Inferior parietal cortex (tissue), 1 donor: Measurements from ENCODE around the gene SEMA5A.

ENCODE experiments used
- DNase-seq: peaks from one replicate; pipeline ENCODE4 v3.0.0-alpha.2; 2016; ENCODE audit errors: extremely low spot score

SEMA5A gene

DNA sequence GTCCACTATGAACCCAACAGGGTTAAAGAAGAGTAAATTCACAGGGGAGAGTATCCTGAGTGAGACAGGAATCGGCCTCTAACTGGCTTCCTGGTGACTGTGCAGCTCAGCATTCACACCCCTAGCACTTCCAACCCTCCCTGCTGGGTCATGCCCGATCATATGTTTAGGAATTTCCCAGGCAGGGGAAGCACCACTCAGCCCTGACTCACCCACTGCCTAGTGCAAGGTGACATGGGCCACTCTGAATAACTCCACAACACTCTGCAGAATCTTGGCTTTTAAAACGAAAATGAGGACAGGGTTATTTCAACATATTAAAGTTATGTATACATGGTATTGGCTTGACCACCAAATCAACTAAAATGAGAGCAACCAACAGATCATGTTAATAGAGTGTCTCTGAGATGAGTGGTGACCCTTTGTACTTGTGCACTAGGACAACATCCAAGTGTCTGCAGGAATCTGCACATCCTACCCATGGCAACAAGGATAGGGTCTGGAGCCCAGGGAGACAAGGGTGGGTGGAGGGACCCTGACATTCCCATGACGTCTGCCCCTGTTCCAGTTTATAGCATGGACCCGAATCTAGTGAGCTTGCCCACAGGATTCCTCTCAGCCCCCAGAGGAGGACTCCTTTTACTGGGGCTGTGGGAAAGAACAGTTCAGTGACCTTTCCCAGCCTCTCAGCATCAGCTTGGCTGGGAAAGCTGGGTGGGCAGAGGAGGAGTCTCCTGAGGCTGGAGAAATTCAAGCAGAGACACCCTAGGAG is 485.8 kb downstream of the SEMA5A start:
- DNase-seq, result no peak

DNA sequence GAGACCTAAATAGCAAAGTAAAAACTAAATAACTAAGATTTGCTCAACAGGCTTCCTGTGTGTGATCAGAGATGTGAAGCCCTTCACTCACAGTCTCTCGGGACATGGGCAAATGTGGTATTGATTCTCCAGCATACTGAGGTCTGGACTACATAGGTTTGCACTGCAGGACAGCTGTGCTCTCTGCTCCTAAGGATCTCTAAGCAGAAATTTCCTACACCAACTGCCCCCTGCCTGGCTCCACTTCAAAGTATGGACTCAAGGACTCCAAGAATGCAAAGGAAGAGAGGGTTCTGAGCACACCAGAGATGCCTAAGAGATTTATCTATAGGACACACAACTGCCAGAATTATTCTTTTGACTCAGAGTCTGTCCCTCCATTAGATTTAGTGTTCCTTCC is 487.2 kb downstream of the SEMA5A start:
- no peak for DNase-seq

DNA sequence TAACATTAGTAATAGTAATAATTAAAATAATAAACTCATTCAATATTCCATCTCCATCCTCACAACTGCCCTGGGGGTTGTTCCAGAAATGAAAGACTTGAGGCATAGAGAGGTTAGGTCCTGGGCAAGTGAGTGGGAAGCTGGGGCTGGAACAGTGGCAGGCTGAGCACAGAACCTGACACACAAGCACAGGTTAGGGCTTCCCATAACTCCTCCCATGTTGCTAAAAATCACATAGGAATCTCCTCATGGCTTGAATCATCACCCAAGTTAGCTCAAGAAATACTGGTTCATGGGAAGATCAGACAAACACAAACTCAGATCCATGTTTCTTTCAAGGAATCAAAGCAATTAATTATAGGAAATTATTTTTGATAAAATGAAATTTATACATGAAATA is 487.7 kb downstream of the SEMA5A start:
- no peak for DNase-seq

DNA sequence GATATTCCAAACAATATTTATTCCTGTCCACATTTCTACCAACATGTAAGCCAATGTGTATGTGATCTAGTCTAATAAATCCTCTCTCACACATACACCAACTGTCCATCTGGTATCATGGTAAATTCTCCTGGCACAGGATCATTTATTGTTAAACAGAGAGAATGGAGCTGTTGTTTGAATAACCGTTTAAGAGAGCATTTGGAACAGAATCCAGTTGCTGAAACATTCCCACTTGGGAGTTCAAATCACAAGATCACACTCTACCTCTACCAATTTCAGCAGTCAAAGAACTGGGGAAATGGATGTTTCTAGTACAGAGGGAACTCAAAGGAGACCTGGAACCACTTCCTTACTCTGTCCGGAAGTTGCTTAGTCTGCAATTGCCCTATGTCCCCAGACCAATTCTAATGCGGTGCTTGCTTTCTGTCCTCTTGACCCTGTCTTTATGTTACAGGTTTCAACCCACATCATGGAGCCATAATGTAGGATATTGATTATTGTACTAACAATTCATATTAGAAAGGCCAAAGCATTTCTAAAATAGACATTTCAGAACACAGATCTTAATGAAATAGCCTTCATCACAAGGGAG is 488.4 kb downstream of the SEMA5A start:
- peak; percentile 49 for DNase-seq

DNA sequence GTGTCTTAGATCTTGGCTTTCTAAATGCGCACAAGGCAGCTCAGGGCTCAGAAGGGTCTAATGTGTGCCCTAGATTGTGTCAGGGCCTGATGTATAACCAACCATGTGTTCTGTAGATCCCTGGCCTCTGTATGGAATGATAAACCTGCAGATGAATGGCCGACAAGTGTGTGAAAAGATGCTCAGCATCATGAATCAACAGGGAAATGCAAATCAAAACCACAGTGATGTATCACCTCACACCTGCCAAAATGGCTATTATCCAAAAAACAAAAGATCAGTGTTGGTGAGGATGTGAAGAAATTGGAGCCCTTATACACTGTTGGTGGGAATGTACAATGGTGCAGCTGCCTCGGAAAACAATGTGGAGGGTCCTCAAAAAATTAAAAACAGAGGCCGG is 489.8 kb downstream of the SEMA5A start:
- DNase-seq, result no peak

DNA sequence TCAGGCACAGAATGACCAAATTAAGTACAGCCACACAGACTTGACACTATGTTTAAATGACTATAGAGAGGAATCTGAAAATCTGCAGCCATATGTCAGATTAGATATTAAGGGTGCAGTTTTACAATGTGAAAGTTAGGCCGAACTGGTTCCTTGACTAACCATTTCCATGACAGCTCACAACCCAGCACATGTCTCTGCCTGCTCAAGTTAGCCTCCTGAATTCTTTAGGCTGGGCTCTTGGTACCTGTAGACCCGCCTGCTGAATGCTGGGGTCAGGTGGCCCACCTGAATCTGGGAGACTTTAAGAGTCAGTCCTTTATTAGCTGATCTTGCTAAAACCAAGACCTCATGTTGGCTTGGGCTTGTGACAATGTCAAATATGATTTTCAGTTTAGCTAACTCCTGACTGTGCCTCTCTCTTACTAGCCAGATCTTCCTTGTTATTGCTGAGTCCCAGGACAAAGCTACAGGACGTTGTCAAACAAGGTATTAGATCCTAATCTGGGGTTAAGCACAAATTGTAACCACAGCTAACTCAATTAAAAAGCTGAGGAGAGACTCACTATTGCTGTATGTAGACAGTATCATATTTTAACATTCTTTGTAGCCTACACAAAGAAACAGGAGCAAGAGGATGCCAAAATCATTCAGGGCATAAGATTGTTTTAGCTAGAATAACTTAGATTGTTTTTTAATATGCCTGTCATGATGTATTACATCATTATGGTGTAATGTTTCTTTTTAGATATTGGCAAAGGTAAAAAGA is 490.9 kb downstream of the SEMA5A start:
- no peak for DNase-seq

DNA sequence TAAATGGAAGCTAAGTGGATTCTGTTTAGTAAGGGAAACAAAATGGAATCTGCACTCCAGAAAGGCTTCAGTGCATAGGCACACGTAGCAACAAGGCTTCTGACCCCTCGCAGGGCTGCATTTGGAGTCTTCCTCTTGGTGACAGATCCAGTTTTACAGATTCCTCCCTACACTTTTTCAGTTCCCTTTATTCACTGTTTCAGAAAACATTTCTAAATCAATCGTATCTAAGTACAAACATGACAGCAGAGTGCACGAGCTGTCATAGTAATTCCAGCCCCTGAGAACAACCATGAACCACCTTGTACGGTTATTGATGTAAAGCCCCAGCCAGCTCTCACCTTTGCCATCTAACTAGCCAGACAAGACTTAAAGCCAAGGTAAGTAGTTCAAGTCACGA is 491.6 kb downstream of the SEMA5A start:
- no peak for DNase-seq

DNA sequence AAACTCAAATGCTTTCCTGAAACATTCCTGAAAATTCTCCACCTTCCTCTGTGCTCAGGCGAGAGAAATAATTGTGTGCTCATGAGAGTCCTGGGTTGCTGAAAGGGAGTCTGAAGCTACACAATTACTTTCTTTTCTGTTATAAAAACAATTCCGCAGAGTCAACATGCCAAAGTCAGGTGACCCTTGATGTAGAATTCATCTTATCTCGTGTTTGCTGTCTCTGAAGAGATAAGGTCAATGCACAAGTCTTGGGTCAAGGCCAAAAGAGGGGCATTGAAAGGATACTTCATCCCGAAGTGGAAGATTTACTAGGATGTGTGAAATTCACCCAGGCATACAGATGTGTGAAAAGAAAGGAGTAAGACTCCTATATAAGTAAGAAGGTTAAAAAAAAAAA is 493.5 kb downstream of the SEMA5A start:
- no peak for DNase-seq

DNA sequence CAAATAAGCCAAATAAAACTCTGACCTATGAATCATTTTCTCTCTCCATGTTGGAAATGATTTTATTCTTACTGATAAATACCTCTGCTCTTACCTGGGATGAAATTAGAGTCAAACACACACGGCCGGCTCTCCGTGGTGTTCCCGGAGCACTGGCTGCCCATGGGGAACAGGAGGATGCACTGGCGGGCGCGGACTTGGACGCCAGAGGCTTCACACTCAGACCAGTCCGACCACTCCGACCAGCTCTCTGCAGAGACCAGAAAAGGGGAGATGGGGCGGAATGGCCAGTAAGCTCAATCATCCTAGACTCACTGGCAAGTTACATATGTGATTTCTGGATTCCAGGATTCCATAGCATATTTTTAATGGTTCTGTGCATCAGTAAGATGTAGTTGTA is 494.1 kb downstream of the SEMA5A start:
- no peak for DNase-seq

DNA sequence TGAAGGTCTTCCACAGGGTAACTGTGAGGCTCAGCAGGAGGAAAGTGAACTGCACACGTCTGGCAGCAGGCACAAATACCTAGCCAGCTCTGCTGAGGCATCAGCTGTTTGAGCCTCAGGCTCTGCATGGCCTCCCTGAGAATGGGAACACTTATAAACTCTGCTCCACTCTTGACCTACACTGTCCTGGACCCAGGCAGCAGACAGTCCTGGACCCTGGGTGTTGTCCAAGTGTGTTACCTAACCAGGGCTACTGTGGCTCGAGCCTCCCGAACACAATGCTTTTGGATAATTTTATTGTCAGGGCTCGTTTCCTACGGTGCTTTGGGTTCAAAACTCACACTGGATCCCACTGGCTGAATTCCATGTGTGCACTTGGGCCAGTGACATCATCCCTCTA is 497.9 kb downstream of the SEMA5A start:
- DNase-seq, result no peak

DNA sequence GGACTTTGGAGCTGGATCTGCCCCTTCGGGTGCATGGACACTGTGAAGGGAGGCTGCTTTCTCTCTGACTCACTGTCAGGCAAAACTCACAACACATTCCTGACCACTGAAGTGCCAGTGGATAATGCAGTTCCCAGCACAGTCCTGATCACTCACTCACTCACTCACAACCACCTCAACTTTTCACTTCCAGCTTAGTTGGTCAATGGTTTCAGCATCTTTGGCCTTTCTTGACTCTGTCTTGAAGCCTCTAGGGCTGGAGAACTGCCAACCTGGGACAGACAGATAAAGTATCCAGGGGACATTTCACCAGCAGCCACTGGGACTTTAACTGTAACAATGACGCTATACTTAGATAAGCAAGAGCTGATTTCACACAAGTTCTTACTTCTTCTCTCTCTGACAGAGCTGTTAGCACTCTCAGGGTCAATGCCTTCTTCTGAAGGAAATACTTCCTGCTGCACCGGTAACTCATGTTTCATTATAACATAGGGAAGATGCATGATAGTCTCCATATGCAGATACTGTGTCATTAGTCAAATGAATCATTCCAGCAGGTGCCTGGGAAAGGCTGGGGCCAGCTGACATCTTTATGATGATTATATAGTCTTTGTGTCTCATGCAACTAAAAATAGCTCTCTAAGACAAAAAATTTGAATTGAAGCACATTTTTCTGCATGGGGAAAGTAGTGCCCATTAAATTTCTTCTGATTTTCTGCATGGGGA is 499.0 kb downstream of the SEMA5A start:
- DNase-seq, result no peak

DNA sequence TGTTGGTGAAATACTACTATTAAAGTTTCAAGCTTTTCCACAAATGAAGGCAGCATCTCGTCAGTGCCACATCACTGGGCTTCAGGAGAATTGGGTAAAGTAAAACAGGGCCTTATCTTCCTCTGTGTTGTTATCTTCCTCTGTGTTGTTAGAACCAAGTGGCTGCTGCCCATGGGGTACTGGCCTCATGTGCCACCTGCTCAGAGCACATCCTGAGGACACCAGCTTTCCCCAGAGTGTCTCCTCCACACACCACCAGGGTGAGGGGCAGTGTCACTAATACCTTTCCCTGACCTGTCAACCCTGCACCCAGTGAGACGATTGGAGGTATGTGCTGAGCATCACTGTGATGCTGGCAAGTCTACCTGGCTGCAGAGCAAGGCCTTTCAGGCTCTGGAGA is 499.9 kb downstream of the SEMA5A start:
- DNase-seq, result no peak

DNA sequence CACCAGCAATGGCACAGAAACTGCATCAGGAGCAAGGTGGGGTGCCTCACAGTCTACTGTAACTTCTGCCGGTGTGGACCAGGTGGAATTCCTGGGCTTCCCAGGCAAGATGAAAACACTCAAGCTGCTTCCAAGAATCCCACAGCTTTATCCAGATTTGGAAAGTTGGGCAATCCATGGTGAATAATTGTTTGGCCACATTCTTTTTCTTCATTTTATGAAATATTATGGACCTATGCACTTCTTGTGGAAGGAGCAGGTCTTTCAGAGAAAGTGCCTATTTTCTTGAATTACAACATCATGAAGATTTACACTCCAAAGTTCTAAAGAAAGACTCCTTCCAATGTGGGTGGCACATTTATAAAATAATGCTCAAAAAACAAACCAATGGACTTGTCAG is 503.6 kb downstream of the SEMA5A start:
- no peak for DNase-seq

DNA sequence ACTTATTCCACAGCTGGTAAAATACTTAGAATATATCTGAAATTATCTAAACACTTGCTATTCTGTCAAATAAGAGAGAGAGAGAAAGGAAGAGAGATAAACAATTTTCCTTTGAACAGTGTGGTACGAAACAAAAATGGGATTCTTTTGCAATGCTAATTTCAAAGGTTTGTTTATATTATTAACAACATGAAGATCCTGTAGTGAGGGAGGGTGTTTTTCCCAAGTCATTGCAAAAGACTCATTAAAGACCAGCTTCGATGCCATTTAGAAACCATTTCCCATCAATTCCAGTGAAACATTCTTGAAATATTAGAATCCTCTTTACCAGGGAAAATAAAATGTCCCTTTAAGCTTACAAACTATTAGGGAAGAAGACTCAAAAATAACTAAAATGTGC is 505.4 kb downstream of the SEMA5A start:
- DNase-seq, result no peak

DNA sequence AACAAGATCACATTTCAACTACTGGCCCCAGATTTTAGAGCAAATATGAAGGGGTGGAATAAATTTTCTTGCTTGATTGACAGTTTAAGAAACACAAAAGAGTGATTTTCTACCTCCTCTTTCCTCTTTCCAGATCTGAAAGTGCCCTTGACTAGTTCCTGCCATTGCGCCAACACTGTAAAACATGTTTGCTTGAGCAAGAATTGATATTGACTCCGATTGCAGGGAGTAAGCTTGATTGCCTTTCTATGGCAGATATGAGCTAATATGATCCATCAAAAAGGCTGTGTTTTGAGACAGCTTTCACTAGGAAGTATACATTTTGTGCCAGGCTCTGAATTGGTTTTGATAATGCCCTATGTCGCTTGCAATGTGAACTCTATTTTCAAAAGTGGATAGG is 508.8 kb downstream of the SEMA5A start:
- DNase-seq, result no peak

DNA sequence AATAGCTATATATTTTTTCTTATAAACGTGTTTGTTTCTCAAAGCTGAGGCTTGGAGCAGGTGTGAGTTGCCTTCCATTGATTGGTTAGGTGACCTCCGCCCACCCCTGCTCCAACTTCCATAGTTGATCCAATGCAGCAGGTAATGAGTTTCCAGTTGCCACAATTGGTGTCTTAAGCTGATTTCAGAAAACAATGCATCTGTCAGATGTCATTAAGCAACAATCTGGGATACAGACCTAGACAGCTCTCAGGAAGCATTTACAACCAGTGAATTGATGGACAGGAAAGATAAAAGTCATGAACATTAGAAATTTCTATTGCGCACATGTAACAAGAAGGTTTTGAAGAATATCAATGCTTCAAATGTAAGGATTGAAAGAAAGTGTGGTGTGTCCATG is 510.5 kb downstream of the SEMA5A start:
- no peak for DNase-seq

DNA sequence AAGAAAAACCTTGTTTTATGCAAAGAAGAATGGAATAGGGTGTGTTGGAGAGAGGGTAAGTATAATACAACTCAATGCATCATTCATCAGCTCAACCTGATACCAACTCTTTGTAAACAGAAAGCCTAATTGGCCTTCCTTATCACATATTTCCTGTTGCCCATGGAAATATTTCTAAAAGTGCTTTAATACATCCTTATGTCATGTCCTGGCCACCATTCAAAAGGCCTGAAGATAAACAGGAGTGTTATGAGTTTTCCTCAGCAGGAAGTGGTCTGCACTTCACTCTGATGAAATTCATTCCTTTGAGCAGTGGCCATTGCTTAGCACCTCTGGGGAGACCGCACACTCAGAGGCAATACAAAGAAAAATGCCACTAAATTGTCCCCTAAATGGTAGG is 511.2 kb downstream of the SEMA5A start:
- no peak for DNase-seq

DNA sequence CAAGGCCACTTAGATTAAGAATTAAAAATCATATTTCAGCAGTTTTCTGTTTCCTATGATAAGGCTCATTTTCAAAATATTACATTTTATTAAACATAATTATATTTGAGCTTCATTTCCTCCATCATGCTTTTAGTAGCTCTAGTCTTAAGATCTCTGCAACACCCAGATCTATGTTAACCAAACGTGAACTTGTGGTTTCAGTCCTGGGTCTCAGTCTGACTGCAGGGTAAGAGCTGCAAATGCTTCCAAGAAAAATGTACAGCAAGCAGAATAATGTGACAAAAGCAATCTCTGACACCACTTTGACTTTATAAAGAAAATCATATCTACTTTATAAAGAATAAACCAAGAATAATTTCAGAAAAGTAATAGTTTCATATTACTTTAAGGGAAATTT is 512.4 kb downstream of the SEMA5A start:
- no peak for DNase-seq

DNA sequence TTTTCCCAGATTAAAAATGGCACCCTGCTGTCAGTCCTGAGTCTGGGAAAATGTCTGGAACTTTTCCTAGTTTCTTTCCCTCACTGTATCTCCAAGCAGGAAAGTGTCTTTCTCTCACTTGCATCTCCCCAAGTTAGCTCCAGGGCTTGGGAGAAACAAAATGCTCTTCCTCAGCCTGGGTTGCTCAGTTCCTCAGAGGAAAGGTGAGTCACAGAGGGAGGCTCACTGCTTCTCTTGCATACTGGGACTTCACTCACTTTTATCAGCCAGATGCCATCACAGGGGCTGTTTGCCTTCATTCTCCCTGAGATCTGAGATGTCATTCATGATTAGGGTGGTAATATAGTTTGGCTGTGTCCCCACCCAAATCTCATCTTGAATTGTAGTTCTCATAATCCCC is 519.9 kb downstream of the SEMA5A start:
- DNase-seq, result no peak

DNA sequence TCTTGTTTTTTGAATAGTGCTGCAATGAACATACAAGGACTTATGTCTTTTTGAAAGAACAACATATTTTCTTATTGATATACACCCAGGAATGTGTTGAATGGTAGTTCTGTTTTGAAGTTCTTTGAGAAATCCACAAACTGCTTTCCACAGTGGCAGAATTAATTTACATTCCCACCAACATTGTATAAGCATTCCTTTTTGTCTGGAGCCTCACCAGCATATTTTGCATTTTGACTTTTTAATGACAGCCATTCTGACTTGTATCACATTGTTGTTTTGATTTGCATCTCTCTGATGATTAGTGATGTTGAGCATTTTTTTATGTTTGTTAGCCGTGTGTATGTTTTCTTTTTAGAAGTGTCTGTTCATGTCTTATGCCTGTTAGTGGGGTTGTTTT is 524.9 kb downstream of the SEMA5A start:
- DNase-seq, result no peak

DNA sequence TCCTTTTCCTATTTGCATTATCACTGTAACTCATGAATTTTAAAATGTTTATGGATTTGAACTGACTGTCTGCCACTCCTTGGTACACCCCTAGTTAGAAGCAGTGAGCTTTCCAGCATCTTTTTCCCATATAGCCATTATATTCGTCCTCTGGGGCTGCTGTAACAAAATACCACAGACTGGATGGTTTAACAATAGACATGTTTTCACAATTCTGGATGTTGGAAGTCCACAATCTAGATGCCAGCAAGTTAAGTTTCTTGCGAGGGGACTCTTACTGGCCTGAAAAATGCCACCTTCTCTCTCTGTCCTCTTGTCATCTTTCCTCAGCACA is 530.0 kb downstream of the SEMA5A start:
- no peak for DNase-seq

DNA sequence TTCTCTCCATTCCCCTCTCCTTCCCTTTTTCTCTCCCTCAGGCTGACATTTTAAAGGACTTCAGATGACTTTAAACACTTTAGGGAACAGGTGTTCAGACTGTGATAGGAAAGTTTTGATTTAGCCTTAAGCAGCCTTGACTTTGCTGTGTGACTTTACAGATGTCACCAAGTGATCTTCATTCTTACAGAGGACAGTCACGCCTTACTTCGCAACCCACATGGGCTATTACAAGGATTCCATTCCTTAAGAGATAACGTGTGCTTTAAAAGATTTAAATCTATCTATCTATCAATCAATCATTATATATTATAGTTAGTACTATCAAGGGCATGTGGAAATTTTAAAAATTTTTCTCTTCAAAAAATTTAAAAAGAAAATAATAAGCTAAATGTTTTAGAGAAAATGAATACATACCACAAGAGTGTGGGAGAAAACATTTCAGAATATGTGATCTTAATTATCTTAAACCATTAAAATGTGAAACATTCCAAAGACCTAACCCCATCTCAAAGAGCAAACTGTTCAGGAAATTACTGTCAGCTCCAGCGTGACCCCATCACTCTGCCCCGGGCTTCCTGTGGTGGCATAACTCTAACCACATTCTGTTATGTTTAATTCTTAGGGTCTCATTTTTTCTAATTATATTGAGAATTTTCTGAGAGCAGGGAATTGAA is 530.5 kb downstream of the SEMA5A start:
- DNase-seq, result no peak
